Hematopoietic multipotent progenitor cell treated with erythropoietin and hydrocortisone succinate and interleukin-3 and kit ligand, for 15 days (in vitro differentiated cells): ENCODE data around the gene VSIR.

Source experiments
- DNase-seq: peaks from one replicate; pipeline ENCODE4 v3.0.0-alpha.2; 2015; ENCODE audit warnings: low spot score

The VSIR gene

DNA sequence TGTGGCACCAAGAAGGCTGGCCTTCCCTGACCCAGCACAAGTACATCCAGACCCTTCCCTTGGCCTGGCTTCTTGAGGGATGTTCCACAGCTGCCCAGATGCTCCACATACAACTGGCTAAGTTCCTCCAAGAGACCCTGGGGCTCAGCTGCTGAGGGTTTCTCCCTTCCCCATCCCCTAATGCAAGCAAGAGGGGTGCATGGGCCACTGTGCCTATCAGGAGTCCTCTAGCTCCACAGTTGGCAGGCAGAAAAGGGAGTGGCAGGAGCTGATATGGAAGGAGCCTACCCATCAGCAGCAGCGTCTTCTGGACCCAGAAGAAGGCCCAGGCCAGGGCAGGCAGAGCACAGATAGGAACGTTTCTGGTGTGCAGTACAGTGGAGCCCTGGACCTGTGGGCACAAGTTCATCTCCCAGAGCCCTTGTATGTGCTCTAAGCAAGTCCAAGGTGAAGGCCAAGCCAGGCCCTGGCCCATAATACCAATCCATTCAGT is 26.2 kb downstream of the VSIR start:
- DNase-seq: peak; percentile 92

DNA sequence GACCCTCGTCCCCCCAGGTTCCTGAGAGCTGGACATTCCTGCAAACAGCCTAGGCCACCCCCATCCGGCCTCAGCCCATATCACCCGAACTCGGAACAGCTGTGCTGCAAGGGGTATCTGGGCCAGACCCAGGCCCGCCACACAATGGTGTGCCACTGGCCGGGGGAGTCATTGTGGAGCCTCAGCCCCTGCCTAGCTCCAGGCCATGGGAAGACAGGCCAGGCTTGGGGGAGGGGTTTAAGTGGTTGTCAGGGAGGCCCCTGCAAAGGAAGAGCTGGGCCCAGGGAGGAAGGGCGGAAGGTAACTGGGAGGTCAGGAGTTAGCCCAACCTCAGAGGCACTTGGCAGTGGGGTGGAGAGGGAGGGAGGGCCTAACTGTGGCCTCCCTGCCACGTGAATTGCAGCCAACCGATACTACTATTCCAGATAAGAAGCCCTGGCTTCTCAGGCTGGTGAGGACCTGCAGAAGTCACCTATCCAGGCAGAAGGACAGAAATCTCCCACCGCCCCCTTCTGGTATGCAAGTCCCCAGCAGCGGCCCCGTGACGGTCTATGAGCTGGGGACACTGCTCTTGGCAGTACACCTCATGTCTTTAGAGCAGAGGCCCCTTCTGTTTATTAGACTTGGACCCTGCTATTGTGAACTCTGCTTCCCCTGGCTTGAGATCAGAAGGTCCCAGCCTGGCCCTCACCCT is 26.8 kb downstream of the VSIR start:
- DNase-seq: peak; percentile 85

DNA sequence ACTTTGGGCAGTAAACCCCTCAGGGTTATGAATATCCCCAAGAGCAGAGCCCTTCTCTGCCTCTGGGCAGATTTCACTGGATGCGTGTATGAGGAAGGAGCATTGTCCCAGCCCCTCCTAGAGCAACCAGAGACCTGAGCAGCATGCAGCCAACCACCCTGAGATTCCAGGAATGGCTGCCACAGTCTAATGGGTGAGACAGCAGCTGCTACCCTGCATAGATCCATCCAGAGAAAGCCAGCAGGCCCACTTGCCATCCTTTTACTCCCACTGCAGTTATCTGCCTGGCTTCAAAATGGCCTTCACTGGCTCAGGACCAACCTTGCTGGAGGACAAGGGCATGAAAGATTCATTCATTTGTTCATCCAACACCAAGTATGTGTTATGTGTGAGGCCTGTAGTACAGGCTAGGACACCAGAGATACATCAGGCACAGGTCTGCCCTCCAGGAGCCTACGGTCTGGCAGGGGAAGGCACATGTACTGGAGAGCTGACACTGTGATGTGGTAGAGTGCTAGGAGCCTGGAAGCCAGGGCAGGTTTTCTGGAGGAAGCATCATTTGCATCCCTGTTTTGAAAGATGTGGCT is 27.6 kb downstream of the VSIR start:
- peak; percentile 27 for DNase-seq

DNA sequence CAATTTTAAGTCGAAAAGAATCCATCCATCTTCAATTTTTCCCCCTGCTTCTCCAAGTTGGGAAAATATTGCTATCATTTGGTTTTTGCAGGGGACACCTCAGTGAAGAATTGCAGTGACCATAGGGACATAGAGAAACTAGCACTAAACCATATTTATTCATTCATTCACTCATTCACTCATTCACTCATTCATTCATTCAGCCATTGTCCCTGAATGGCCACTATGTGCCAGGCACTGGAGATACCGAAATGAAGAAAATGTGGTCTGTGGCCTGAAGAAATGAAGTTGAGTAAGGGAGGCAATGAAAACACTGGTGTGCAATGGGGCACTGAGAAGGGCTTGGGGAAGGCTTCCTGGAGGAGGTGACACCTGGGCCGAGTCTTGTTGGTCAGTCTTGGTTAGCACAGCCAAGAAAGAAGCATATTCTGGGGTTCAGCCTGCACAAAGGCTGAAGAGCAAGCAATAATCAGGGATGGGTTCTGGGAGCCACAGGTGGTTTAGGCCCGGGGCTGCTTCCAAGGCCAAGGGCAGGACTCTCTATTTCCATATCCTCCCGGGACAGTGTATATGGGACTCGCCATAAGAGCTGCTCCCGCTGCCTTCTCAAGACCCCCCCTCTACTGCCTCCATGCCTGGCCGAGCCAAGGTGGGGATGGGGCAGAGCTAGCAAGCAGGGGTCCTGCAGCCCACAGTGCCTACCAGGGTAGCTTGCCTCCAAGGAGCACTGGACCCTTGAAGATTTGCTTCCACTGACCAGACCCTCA is 28.2 kb downstream of the VSIR start:
- DNase-seq: no peak

DNA sequence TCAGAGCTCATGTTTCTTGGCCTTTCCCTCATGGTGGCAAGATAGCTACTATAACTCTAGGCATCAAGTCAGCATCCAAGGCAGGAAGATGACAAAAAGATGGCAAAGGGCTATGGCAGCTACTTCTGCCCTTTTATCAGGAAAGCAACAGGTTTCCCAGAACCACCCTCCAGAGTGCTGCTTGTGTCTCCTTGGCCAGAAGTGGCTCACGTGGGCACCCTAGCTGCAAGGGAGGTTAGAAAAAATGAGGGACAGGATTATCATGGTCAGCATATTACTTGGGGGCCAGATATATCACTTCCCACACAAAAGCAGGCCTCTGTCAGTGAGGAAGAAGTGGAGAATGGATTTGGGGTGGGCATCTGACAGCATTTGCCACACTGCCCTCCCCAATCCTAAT is 29.5 kb downstream of the VSIR start:
- DNase-seq: peak; percentile 49

DNA sequence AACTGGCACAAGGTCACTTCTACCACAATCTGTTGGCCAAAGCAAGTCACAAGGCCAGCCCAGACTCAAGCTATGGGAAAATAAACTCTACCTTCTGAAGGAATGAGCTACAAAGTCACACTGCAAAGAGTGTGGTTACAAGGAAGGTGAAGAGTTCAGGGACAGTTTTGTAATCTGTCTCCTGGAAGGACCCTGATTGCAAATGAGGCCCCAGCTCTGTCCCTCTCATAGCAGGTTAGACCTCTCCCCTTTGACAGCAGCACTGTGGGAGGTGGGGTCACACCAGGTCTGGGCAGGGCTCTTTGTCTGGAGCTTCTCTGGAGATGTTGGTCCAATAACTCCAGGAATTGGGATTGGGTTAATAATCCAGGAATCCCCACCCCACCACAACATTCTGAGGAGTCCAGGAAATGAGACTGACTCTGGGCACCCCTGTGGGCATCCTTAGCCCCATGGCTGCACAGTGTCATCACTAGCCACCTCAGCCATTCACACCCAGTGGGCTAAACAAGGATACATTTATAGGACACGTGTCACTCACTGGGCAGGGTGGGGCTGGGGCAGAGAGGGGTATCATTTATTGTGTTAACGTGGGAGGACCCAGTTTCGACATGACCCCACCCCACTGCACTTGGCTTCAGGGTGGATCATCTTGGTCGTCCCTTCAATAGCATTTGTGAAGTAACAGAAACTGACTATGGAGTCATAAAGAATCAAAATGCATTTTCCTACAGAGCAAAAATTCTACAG is 30.1 kb downstream of the VSIR start:
- DNase-seq: no peak

DNA sequence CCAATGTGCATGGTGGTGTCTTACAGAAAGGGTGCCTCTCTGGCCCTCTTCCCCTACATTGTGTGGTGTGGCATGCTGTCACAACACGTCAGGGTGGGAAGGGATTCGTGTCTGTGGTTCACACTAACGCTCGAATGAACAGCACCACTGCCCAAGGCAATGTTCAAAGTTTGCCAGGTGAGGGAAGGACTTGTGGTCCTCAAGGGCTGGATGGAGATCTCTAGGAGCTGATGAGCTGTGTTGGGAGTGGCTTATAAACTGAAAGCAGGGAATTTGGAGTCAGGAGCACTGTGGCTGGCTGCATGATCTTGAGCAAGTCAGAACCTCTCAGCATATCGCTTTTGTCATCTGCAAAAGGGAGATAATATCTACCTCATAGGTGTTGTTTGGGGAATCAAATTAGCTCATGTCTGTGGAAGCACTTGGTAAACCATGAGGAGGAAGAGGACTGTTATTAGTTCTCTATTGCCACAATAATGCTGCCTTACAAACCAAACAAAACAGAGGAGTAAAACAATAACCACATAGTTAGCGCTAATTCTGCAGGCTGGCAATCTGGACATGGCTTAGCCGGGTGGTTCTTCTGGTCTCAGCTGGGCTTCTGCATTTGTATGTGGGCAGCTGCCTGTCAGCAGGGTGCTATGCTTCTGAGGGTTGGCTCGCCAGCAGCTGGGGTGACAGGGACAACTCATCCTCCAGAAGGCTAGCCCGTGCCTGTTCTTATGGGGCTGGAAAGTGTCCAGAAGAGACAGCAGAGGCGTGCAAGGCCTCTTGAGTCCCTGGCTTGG is 30.8 kb downstream of the VSIR start:
- DNase-seq: no peak

DNA sequence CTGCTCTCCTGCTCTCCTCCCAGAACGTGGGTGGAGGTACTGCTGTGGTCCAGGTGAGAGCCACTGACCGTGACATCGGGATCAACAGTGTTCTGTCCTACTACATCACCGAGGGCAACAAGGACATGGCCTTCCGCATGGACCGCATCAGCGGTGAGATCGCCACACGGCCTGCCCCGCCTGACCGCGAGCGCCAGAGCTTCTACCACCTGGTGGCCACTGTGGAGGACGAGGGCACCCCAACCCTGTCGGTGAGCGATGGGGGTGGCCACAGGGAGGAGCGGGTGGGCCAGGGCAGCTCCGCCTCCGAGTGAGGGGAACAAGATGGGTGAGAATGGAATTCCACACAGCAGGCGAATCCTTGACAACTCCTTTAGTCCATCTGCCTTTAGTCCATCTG is 31.6 kb downstream of the VSIR start:
- DNase-seq: no peak

DNA sequence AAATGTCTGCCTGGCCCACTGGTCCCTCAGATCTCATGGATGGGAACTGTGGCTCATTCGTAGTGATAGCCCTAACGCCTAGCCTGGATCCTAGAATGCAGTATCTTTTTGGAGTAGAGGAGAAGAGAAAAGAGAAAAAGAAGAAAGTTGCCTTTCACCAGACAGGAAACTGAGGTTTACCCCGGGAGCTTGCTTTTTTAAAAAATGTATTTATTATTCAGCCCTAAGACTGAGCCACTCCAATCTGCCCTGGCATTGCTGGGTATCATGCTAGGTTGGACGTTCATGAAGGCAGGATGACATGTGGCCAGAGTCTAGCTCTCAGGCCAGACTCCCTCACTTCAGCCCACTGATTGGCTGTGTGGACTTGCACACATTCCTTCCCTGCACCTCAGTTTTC is 32.3 kb downstream of the VSIR start:
- no peak for DNase-seq

DNA sequence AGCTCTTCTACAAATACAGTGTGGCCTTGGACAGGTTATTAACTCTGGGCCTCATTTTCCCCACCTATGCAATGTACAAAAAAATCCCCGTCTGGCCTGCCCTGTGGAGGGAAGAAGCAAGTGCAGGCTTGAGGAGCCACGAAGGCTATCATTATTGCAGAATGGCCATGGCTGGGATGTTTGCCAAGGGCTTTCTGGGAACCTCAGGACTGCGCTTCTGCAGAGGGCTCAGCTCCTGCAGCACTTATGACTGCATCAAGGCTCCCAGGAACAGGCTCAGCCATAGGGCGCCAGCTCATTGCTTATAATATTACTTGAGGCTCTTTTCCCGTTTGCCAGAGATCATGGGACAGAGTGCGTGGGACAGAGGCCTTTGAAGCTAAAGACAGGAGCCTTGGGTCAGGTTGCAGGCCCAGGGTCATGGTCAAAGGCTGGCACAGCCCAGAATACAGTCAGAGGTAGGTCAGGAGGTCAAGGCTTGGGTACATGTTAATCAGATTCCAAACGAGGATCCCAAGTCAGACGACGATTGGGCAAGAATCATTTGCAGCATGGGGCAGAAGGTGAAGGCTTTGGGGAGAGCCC is 33.2 kb downstream of the VSIR start:
- DNase-seq: peak; percentile 64

DNA sequence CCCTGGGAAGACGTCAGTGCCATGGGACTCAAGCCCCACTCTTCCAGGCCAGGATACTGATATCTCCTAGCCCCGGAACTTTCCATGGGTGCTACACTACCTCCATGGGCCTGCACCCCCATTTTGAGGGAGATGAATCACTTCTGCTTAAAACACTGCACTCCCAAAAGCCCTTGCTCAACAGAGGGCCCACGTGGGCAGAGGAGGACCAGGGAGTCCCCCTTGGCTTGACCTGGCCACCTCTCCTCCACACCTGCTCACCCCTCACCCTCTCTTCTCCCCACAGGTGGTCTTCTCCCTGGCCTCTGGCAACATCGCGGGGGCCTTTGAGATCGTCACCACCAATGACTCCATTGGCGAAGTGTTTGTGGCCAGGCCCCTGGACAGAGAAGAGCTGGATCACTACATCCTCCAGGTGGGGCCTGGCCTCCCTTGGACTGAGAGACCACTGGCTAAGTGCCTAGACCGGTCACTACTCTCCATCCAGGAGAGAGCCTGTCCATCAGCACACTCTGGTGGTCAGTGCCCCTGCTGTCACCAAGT is 33.9 kb downstream of the VSIR start:
- DNase-seq: no peak

DNA sequence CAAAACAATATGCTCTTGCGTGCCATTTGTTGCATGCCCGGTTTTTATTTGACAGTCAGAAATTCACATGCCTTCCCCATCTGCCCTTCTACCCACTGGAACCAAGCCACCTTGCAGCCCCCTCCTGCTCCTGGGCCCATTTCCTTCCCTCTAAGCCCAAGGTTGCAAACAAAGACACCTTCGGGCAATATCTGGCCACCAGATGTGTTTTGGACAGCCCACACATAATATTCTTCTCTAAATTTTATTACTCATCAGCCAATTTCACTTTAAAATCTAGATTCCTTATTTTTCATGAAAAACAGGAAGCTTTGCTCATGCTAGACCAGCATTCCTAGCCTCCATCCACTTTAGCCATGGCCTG is 35.5 kb downstream of the VSIR start:
- no peak for DNase-seq

DNA sequence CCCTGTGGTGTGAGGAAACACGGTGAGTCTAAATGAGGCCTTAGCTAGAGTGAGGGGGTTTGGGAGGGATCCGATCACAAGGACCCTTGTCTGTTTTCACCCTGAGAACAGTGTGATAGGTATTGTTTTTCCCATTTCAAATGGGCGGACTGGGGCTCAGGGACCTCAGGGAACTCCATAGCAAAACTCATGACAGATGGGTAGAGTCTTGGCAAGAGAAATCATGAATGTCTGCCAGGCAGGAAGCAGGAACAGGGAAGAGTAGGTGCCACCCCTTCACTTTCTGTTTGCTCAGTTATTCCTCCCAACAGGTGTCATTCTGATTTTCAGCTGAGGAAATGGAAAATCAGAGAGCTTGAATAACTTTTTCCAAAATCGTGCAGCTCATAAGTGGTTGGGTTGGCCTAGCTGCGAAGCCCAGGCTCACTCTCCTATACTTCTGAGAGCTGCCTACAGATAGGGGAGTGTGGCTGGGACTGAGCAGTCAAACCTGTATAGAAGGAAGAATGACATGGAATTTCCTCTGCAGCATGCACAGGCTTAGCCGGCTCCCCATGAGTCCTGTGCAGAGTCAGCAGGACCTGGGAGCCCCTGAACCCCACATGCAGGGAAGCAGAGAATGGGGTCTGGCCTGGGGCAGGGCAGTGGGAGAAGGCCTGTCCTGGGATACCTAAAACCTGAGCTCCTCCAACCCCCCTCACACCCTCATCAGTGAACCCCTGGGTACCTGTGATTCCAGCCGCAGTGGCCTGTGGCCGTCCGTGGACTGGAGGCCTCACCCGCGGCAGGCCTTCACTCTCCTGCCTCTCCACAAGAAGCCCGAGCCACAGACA is 36.1 kb downstream of the VSIR start:
- no peak for DNase-seq

DNA sequence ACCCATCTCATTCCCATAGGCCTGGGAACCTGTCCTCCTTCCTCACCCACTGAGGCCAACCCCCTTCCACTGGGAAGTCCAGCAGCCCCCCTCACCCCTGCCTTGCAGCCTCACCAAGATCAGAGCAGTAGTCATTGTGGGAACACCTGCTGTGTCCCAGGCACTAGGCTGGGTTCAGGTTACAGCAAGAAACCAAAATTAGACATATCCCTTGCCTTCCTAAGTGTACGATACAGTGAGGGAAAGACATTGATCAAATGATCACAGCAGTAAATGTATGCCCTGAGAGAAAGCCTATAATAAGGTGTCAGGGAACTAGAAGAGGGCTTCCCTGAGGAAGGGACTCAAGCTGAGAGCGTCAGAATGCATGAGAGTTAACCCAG is 36.8 kb downstream of the VSIR start:
- no peak for DNase-seq

DNA sequence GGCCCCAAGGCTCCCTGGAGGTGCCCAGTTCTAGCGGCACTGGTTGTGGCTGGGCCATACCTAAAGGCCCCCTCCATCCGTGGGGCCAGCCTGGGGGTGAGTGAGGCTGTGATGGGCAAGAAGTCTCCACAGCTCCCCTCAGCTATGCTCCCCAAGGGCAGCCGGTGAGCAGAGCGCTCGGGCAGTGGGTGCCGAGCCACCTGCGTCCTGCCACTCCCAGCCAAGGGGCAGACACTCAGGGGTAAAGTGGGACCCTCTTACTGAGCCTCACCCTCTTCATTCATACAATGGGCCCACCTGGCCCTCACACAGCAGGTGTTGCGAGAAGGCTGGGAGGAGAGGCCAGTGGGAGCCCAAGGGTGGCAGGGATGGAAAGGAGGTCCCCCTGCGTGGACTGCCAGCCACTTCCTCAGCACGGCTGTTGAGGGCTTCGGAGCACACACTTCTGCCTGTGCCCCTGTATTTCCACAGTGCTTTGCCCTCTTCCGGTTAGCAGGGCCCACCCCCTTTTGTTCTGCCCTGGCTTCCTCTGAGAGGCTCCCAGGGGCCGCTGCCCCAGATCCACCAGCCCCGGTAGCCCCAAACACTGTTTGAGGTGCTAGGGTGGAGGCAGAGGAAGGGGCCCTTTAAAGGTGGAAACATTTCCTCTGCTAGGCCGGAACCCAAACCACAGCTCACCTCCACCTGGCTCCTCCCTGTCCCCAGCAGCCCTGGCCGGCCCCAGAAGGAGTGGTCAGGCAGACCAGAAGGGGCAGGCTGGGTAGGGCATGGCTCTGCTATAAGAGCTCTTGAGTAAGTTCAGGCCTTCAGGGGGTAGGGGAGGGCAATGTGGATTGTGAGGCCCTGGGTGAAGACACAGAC is 37.4 kb downstream of the VSIR start:
- DNase-seq: no peak

DNA sequence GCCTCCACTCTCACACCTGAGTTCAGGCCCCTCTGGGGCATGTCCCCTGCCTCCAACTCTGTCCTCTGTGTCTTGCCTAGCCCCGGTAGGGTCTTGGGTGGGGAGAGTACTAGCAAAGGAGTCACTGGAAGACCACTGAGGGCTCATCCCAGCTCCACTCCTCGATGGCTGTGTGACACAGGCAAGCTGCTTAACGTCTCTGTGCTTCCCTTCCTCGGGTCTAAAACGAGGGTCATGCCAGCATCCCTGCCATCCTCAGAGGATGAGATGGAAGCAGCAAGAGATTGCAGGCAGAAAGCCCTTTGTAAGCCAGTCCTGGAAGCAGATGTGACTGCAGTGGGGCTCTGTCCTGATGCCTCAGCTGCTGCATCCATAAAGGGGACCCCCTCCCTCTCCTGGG is 38.5 kb downstream of the VSIR start:
- no peak for DNase-seq

DNA sequence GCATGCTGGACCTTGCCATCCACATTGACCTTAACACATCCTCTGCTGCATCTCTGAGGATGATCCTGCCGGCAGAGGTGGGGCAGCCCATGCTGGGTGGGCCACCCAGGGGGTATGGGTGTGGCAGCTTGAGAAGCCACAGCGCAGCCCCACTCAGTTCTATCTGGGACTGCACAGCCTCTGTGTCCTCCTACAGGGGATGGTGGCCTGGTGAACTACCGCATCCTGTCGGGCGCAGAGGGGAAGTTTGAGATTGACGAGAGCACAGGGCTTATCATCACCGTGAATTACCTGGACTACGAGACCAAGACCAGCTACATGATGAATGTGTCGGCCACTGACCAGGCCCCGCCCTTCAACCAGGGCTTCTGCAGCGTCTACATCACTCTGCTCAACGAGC is 41.5 kb downstream of the VSIR start:
- DNase-seq: no peak

DNA sequence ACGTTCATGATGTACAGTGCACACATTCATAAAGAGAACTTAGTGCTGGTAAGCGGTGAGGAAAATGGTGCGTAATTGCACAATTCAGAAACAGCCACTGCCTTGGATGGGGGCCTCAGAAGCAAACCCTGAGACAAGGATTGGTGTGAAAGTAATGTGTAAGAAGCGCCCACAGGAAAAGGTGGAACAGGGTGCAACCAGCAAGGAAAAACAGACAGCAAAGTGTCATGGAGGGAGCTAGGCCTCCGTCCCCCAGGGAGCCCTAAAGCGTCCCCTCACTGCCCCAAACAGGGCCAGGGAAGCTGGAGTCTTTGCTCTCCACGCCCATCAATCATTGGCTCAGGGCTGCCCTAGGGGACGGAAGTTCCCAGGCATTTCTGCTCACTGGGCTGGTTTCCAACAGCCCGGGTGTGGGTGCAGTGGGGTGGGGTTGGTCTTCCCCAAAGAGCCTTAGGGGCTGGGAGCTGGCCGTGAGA is 44.1 kb downstream of the VSIR start:
- DNase-seq: peak; percentile 78
